ENCODE results near the gene TTC28.

GRCh38 chr22:28247136-28247535, 432.5 kb downstream of the TTC28 start:
- TF ChIP-seq, protein P1, sequence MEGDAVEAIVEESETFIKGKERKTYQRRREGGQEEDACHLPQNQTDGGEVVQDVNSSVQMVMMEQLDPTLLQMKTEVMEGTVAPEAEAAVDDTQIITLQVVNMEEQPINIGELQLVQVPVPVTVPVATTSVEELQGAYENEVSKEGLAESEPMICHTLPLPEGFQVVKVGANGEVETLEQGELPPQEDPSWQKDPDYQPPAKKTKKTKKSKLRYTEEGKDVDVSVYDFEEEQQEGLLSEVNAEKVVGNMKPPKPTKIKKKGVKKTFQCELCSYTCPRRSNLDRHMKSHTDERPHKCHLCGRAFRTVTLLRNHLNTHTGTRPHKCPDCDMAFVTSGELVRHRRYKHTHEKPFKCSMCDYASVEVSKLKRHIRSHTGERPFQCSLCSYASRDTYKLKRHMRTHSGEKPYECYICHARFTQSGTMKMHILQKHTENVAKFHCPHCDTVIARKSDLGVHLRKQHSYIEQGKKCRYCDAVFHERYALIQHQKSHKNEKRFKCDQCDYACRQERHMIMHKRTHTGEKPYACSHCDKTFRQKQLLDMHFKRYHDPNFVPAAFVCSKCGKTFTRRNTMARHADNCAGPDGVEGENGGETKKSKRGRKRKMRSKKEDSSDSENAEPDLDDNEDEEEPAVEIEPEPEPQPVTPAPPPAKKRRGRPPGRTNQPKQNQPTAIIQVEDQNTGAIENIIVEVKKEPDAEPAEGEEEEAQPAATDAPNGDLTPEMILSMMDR (conservative IDR thresholded peaks at IDR 0.05; ENCODE audit: low read length) = no peak
- no peak for TF ChIP-seq EZH2phosphoT487 (IDR thresholded peaks at IDR 0.05; ENCODE audit: borderline replicate concordance)

All from Loucy (cell line).